HG03108 (cell line): Measurements from ENCODE around the gene PEMT.

Experiments used
- ATAC-seq: cut with Tn5 transposase; IDR thresholded peaks from one replicate; pipeline ENCODE4 v1.9.1; 2021; ENCODE audit warnings: moderate library complexity; ENCODE audit not compliant: unreplicated experiment

PEMT gene

GRCh38 chr17:17537311-17538099, 54.0 kb downstream of the PEMT start:
- no peak for ATAC-seq

- no peak for ATAC-seq
Observed at GRCh38 chr17:17536702-17537101, 54.8 kb downstream of the PEMT start.

- no peak for ATAC-seq
Observed at GRCh38 chr17:17535957-17536356, 55.6 kb downstream of the PEMT start.

GRCh38 chr17:17533901-17534441, 57.5 kb downstream of the PEMT start:
- no peak for ATAC-seq

GRCh38 chr17:17532991-17533390, 58.5 kb downstream of the PEMT start:
- no peak for ATAC-seq

GRCh38 chr17:17531156-17531555, 60.4 kb downstream of the PEMT start:
- no peak for ATAC-seq

GRCh38 chr17:17528696-17529652, 62.5 kb downstream of the PEMT start:
- no peak for ATAC-seq

GRCh38 chr17:17527956-17528500, 63.5 kb downstream of the PEMT start:
- no peak for ATAC-seq

GRCh38 chr17:17527534-17527933, 64.0 kb downstream of the PEMT start:
- ATAC-seq, result no peak

- no peak for ATAC-seq
Observed at GRCh38 chr17:17526369-17526768, 65.1 kb downstream of the PEMT start.

GRCh38 chr17:17525956-17526355, 65.6 kb downstream of the PEMT start:
- no peak for ATAC-seq

- ATAC-seq, result no peak
Observed at GRCh38 chr17:17525311-17525710, 66.2 kb downstream of the PEMT start.

GRCh38 chr17:17523731-17524490, 67.6 kb downstream of the PEMT start:
- no peak for ATAC-seq

- ATAC-seq, result no peak
Observed at GRCh38 chr17:17523001-17523730, 68.3 kb downstream of the PEMT start.

- no peak for ATAC-seq
Observed at GRCh38 chr17:17520599-17521232, 70.8 kb downstream of the PEMT start.

- ATAC-seq, result no peak
Observed at GRCh38 chr17:17519886-17520285, 71.6 kb downstream of the PEMT start.

GRCh38 chr17:17518951-17519350, 72.6 kb downstream of the PEMT start:
- ATAC-seq, result no peak

GRCh38 chr17:17518014-17518413, 73.5 kb downstream of the PEMT start:
- no peak for ATAC-seq

GRCh38 chr17:17516941-17517720, 74.4 kb downstream of the PEMT start:
- no peak for ATAC-seq
